Neutrophil (primary cell): ENCODE measurements around the gene RRP36.

Experiments
- H3K27ac ChIP-seq: fragments of 200-600 bp; sonication (generic); 2 replicates; pipeline ENCODE4 v1.5.1; 2016; ENCODE audit warnings: mild to moderate bottlenecking, moderate library complexity
- H3K27me3 ChIP-seq: fragments of 200-600 bp; sonication (generic); 2 replicates; pipeline ENCODE4 v1.6.0; 2016; ENCODE audit warnings: mild to moderate bottlenecking
- H3K36me3 ChIP-seq: fragments of 200-600 bp; sonication (generic); 2 replicates; pipeline ENCODE4 v1.5.1; 2017
- H3K4me1 ChIP-seq, 2 experiments: fragments of 200-600 bp in 1 of 2; sonication (generic) in 1 of 2; 1 replicate in 1 of 2; 2 replicates in 1 of 2; pipeline versions ENCODE4 v1.5.1 to v1.6.1; 2013 to 2016; ENCODE audit warnings: low read depth in 1 of 2, low read length in 1 of 2, mild to moderate bottlenecking in 1 of 2, moderate library complexity in 1 of 2; ENCODE audit not compliant: control insufficient read depth in 1 of 2, insufficient read depth in 1 of 2
- H3K4me3 ChIP-seq, 2 experiments: fragments of 200-600 bp in 1 of 2; sonication (generic) in 1 of 2; 1 replicate in 1 of 2; 2 replicates in 1 of 2; pipeline ENCODE4 v1.5.1; 2013 to 2016; ENCODE audit warnings: low read depth in 1 of 2, low read length in 1 of 2, mild to moderate bottlenecking in 1 of 2, moderate library complexity in 1 of 2
- H3K9me3 ChIP-seq: fragments of 200-600 bp; sonication (generic); 2 replicates; pipeline ENCODE4 v1.5.1; 2016
- TF ChIP-seq, protein P1 (sequence below): fragments of 200-600 bp; sonication (generic); IDR thresholded peaks from 2 replicates; pipeline ENCODE4 v1.5.1; 2016; ENCODE audit warnings: antibody characterized with exemption

RRP36 gene

GRCh38 chr6:43001843-43002242 lies 19.6 kb upstream of the RRP36 start:
- TF ChIP-seq, protein P1, sequence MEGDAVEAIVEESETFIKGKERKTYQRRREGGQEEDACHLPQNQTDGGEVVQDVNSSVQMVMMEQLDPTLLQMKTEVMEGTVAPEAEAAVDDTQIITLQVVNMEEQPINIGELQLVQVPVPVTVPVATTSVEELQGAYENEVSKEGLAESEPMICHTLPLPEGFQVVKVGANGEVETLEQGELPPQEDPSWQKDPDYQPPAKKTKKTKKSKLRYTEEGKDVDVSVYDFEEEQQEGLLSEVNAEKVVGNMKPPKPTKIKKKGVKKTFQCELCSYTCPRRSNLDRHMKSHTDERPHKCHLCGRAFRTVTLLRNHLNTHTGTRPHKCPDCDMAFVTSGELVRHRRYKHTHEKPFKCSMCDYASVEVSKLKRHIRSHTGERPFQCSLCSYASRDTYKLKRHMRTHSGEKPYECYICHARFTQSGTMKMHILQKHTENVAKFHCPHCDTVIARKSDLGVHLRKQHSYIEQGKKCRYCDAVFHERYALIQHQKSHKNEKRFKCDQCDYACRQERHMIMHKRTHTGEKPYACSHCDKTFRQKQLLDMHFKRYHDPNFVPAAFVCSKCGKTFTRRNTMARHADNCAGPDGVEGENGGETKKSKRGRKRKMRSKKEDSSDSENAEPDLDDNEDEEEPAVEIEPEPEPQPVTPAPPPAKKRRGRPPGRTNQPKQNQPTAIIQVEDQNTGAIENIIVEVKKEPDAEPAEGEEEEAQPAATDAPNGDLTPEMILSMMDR, result no peak
- no peaks in the 10 kb centered on the region for H3K9me3 ChIP-seq
- H3K27ac ChIP-seq, result no peak overlapping the region
- H3K4me3 ChIP-seq, result no peak overlapping the region
- peaks cover 14% of the 10 kb centered on the region for H3K36me3 ChIP-seq
- H3K4me1 ChIP-seq, result no peaks in the 10 kb centered on the region
- H3K27me3 ChIP-seq, result no peaks in the 10 kb centered on the region

GRCh38 chr6:43005844-43006243 lies 15.6 kb upstream of the RRP36 start:
- no peaks in the 10 kb centered on the region for H3K4me1 ChIP-seq
- TF ChIP-seq, protein P1, result no peak
- H3K36me3 ChIP-seq, result peaks cover 49% of the 10 kb centered on the region
- H3K27me3 ChIP-seq, result no peaks in the 10 kb centered on the region
- no peak overlapping the region for H3K27ac ChIP-seq
- H3K4me3 ChIP-seq, result no peak overlapping the region
- no peaks in the 10 kb centered on the region for H3K9me3 ChIP-seq

- TF ChIP-seq, protein P1, result no peak
- no peaks in the 10 kb centered on the region for H3K4me1 ChIP-seq
- no peaks in the 10 kb centered on the region for H3K27me3 ChIP-seq
- H3K4me3 ChIP-seq, result no peak overlapping the region
- no peaks in the 10 kb centered on the region for H3K9me3 ChIP-seq
- H3K27ac ChIP-seq, result no peak overlapping the region
- H3K36me3 ChIP-seq, result peaks cover 53% of the 10 kb centered on the region
Measured at GRCh38 chr6:43006251-43006650, 15.2 kb upstream of the RRP36 start.

- no peaks in the 10 kb centered on the region for H3K4me1 ChIP-seq
- no peaks in the 10 kb centered on the region for H3K27me3 ChIP-seq
- no peaks in the 10 kb centered on the region for H3K9me3 ChIP-seq
- H3K36me3 ChIP-seq, result peaks cover 62% of the 10 kb centered on the region
- no peak overlapping the region for H3K4me3 ChIP-seq
- no peak overlapping the region for H3K27ac ChIP-seq
- TF ChIP-seq, protein P1, result no peak
Measured at GRCh38 chr6:43007126-43007525, 14.3 kb upstream of the RRP36 start.

DNA sequence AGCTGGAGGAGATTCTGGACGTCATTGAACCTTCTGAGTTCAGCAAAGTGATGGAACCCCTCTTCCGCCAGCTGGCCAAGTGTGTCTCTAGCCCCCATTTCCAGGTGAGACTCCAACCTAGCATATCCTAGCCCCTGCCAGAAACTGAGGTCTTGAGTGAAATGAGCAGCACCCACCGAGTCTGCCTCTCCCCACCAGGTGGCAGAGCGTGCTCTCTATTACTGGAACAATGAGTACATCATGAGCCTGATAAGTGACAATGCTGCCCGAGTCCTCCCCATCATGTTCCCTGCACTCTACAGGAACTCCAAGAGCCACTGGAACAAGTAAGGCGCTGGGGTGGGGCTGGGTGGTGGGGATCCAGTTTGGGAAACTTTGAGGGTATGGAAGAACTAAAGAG lies 12.3 kb upstream of the RRP36 start:
- Histone ChIP-seq H3K36me3 (peaks cover 64% of the 10 kb centered on the region), H3K4me1 (peaks cover 10 to 13% of the 10 kb centered on the region in 2 experiments), H3K4me3 (no peak overlapping the region), H3K27me3 (no peaks in the 10 kb centered on the region), H3K9me3 (no peaks in the 10 kb centered on the region), H3K27ac (no peak overlapping the region)
- TF ChIP-seq, protein P1, result no peak

GRCh38 chr6:43011207-43011606 lies 10.2 kb upstream of the RRP36 start:
- H3K36me3 ChIP-seq, result peaks cover 62% of the 10 kb centered on the region
- no peaks in the 10 kb centered on the region for H3K27me3 ChIP-seq
- TF ChIP-seq, protein P1, result no peak

More at GRCh38 chr6:43011207-43011606, 10.2 kb upstream of the RRP36 start:
- Histone ChIP-seq H3K9me3 (no peaks in the 10 kb centered on the region), H3K27ac (no peak overlapping the region), H3K4me1 (peaks cover 28 to 29% of the 10 kb centered on the region in 2 experiments), H3K4me3 (no peak overlapping the region)
